PFSK-1 (cell line): ENCODE data around the gene RAB3IL1.

Source experiments
- FOXP2 ChIP-seq: optimal IDR thresholded peaks from 2 replicates; pipeline ENCODE3; 2011; ENCODE audit warnings: borderline replicate concordance, control low read depth, inconsistent platforms; ENCODE audit not compliant: insufficient read depth; ENCODE audit errors: extremely low read length, extremely low read depth
- POLR2AphosphoS5 ChIP-seq: IDR thresholded peaks from 2 replicates; pipeline ENCODE4 v1.6.1; 2012; ENCODE audit warnings: low read depth, mild to moderate bottlenecking, control low read depth, low read length, moderate library complexity
- REST ChIP-seq, 2 experiments: IDR thresholded peaks; 2 replicates each; pipeline versions ENCODE4 v1.6.1 to v1.8.0; 2011 to 2012; ENCODE audit warnings: low read depth in 2 of 2, low read length in 2 of 2, control low read depth in 1 of 2, inconsistent platforms in 1 of 2, mild to moderate bottlenecking in 1 of 2, moderate library complexity in 1 of 2; ENCODE audit not compliant: insufficient read depth in 1 of 2
- SIN3A ChIP-seq: IDR thresholded peaks from 2 replicates; pipeline ENCODE4 v1.6.1; 2012; ENCODE audit warnings: mild to moderate bottlenecking, low read length, moderate library complexity, borderline replicate concordance; ENCODE audit not compliant: insufficient read depth
- TAF1 ChIP-seq: IDR thresholded peaks from 2 replicates; pipeline ENCODE4 v1.6.1; 2012; ENCODE audit warnings: low read length, control low read depth, borderline replicate concordance; ENCODE audit not compliant: insufficient read depth

The RAB3IL1 gene

DNA sequence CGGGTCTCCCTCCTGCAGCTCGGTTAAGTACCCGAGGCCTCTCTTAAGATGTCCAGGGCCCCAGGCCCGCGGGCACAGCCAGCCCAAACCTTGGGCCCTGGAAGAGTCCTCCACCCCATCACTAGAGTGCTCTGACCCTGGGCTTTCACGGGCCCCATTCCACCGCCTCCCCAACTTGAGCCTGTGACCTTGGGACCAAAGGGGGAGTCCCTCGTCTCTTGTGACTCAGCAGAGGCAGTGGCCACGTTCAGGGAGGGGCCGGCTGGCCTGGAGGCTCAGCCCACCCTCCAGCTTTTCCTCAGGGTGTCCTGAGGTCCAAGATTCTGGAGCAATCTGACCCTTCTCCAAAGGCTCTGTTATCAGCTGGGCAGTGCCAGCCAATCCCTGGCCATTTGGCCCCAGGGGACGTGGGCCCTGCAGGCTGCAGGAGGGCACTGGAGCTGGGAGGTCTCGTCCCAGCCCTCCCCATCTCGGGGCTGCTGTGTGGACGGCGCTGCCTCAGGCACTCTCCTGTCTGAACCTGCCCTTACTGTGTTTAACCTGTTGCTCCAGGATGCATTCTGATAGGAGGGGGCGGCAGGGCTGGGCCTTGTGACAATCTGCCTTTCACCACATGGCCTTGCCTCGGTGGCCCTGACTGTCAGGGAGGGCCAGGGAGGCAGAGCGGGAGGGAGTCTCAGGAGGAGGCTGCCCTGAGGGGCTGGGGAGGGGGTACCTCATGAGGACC, 51.0 kb downstream of the RAB3IL1 start:
- TF ChIP-seq FOXP2 (no peak), POLR2AphosphoS5 (no peak), REST (IDR thresholded peaks at IDR 0.05; ENCODE audit: insufficient read depth in 1 of 2, low read depth in 2 of 2, low read length in 2 of 2) (no peak), SIN3A (no peak), TAF1 (no peak)

DNA sequence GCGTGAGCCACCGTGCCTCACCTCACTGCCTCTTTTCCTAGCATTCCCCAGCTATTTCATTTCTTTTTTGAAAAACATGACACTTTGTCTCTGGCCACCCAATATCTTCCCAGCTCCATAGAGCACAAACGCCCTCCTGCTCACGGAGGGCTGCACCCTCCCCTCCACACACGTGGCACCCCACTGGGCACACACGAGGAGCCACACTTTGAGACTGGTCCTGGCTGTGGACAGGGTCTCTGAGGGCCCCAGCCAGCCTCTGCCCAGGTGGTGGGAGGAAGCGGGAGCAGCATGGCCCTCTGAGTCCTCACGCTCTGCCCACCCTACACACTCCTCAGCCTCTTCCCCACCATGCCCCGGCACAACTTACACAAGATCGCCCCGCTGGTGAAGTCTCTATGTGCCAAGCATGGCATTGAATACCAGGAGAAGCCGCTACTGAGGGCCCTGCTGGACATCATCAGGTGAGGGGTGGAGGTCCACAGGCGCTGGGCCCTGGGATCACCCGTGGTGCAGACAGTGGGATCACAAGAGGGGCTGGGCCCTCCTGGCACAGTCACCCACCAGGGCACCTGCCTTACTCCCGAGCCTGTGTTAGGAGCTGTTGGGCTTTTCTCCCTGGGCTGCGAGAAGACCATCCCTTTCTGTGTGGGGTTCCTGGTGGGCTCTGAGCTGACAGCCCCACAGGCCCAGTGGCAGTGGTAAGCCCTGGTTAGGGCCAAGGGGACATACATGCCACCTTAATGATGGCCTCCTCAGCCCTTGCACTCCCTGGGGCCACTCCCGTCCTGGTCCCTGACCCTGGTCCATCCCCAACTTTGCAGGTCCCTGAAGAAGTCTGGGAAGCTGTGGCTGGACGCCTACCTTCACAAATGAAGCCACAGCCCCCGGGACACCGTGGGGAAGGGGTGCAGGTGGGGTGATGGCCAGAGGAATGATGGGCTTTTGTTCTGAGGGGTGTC, 52.3 kb downstream of the RAB3IL1 start:
- no peak for TF ChIP-seq FOXP2
- no peak for TF ChIP-seq POLR2AphosphoS5
- no peak for TF ChIP-seq TAF1
- TF ChIP-seq REST (IDR thresholded peaks at IDR 0.05; ENCODE audit: insufficient read depth in 1 of 2, low read depth in 2 of 2, low read length in 2 of 2), result no peak
- TF ChIP-seq SIN3A, result no peak

DNA sequence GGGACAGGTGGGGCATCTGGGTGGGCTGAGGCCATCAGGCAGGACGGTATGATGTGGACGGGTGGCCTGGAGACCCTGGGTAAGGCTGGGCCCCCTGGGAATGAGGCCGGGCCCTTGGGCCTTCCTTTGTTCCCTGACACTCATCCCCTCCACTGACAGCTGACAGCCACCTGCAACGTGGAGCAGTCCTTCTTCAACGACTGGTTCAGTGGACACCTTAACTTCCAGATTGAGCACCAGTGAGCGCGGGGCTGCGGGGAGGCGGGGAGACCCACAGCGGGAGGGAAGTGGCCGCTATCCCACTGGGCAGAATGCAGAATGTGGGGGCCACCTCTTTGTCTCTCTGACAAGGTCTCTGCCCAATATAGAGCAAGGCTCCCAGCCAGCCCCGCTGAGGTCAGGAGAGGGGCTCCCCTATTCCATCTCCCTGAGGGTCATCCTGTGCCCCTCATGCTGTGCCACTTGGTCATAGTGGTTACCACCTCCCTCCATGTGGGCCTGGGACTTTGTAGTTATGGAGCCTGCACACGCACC, 53.8 kb downstream of the RAB3IL1 start:
- no peak for TF ChIP-seq SIN3A
- no peak for TF ChIP-seq TAF1
- TF ChIP-seq REST (IDR thresholded peaks at IDR 0.05; ENCODE audit: insufficient read depth in 1 of 2, low read depth in 2 of 2, low read length in 2 of 2), result no peak
- no peak for TF ChIP-seq FOXP2
- TF ChIP-seq POLR2AphosphoS5, result no peak

DNA sequence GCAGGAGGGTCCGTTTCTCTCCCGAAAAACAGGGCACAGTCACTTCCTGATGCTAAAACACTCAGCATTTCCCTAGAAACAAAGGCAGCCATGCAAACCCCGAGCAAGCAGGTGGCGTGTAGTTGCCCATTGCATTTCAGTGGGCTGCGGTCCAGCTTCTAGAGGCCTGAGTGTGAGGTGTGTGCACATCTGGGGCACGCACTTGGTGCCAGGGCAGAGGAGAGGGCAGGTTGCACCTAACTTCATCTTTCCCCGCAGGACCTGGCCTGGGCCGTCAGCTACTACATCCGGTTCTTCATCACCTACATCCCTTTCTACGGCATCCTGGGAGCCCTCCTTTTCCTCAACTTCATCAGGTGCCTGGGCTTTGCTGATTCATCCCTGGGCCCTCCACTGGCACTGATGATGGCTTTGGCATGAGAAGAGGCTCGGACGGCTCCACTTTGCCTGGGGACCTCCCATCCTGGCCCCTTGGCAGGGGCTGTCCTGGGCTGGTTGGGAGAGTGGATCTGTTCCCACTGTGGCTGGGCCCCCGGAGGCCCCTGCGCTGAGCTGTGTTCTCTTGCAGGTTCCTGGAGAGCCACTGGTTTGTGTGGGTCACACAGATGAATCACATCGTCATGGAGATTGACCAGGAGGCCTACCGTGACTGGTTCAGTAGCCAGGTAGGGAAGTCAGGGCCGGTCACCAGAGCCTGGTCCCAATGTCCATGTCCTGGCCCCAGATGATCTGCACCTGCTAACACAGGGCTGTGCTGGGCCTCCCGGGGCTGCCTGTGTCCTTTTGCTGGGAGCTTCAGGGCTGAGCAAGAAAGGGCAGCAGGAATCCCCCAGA, 54.4 kb downstream of the RAB3IL1 start:
- no peak for TF ChIP-seq TAF1
- no peak for TF ChIP-seq POLR2AphosphoS5

- TF ChIP-seq FOXP2 (no peak), REST (IDR thresholded peaks at IDR 0.05; ENCODE audit: insufficient read depth in 1 of 2, low read depth in 2 of 2, low read length in 2 of 2) (no peak), POLR2AphosphoS5 (no peak), TAF1 (no peak), SIN3A (no peak)
Measured at GRCh38 chr11:61861634-61862033, 55.7 kb downstream of the RAB3IL1 start.
